ENCODE results near the gene R3HCC1L.
A peak's percentile ranks its signal among the peaks of the same experiment; 100 is the strongest.

R3HCC1L gene

DNA sequence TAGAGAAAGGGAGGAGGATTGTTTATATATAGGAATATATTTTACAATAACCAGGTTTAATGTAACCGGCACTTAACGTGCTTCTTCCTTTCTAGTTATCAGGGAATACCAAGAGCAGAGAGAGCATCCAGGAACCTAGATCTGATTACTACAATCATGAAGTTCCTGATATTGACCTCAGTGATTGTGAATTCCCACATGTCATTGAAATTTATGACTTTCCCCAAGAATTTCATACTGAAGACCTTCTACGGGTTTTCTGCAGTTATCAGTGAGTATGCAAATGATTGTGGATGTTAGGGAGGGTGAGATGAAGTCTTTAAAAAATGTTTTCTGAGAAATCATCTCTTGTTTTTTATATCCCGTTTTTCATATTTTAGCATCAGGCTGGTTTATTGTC is 97.0 kb downstream of the R3HCC1L start:
- DNase-seq (ENCODE audit: low spot score) = no peak

DNA sequence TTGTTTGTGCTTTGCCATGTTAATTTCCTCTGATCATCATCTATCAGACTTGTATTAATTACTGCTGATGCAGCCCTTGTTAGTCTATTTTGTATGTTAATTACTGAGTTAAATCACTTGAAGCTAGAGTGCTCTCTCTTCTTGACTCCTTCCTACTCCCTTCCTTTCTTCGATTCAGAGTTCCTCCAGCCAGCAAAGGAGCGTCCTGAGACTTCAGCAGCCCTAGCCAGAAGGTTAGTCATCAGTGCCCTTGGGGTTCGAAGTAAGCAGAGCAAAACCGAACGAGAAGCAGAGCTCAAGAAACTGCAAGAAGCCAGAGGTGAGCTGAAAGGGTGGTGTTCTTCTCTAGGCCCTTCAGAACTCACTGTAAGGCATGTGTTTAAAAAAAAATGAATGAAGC is 101.4 kb downstream of the R3HCC1L start:
- no peak for DNase-seq (ENCODE audit: low spot score)

DNA sequence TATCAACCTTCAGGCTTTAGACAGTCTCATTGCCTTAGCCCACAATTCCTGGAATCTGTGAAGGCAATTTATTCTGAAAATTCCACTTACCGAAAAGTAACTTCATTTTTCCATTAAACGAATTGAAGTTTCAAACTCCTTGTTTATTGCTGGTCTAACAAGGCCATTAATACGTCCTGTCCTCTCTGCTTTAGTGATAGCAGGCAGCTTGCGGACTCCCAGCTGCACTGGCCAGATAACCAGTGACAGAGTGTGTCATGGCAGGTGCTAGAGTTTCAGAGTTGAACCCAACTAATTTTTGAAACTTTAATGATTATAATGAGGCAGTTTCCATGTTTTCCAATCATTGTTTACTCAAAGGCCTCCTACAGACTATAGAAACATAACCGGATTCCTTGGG is 102.4 kb downstream of the R3HCC1L start:
- no peak for DNase-seq (ENCODE audit: low spot score)

DNA sequence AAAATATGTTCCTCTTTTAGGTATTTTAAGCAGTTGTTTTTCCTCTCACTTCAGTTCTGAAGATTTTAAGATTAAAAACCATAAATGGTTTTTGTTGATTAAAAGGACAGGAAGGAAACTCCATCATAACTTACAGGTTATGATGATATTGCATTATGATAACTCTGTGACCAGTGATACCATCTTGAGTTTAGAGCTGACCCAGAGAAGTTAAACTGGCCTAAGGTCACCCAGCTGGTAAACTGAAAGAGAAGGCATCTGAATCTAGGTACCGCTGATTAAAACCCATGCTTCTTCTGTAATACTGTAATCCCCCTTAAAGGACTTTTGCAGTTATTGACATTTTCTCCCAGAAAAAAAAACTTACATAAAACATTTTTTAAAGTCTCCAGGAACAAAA is 103.9 kb downstream of the R3HCC1L start:
- no peak for DNase-seq (ENCODE audit: low spot score)

DNA sequence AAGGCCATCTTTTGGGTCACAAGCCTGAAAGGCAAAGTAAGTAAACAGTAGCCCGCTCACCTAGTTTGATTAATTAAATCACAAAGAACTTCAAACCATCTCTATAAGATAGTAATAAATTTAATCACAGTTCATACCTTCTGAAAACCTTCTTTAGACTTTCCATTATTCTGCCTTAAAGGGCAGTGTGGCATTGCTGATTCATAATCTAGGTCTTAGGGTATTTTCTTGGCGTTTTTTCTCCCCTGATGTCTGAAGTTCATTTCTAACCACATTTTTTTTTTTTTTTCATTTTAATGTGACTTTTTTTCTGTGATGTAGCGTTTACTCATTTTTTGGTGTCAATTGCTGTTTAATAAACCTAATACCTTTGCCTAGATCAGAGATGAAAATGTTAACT is 106.1 kb downstream of the R3HCC1L start:
- DNase-seq (ENCODE audit: low spot score) = no peak

DNA sequence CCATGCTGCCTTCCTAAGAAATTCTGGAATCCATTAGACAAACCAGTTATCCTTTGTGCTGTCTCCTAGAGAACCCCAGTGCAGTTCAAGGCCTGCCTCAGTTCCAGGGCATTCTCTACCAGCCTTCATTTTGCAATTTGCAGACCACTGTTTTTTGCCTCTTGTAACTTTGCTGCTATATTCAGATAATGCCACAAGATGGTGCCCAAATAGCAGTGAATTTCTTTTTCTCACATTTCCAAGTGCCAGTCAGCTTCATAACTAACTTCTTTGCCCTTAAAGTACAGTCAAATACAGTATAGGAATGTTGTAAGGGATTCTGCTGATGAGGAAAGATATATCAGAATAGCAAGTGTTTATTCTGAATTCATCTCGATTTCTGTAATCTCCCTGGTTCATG is 108.4 kb downstream of the R3HCC1L start:
- peak; percentile 6 for DNase-seq (ENCODE audit: low spot score)

DNA sequence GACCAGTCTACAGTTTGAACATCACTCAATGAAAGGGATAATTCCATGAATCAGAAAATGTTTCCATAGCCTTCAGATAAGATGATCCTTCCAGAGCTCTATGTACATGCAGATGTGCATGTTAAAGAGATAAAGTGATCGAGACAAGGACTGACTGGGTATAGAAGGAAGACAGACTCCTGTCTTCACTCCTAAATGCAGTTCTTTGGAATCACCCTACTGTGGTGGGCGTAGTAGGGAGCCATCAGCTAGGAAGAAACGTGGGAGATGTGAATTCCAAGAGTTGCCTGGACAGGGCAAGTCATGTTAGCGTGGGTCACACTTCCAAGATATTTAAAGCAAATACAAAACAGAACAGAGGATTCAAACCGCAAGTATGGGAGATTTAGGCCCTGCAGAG is 109.7 kb downstream of the R3HCC1L start:
- DNase-seq (ENCODE audit: low spot score) = no peak

DNA sequence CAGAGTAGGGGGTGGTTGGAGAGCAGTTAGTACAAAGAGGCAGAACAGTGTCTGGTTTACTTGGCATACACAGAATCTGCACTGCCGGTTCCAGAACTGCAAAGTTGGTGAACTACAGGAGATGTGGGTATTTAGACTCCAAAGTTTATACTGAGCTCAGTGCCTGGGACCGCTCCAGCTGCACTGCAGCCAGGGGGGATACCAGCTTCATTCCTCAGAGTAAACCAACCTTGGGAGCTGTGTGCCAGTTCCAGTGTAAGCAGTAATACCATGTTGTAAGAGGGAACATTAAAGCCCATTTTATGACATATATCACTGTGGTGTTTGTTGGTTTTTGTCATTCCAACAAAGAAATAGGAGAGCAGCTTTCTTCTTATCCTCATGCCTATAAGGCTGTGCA is 110.1 kb downstream of the R3HCC1L start:
- DNase-seq (ENCODE audit: low spot score) = no peak

DNA sequence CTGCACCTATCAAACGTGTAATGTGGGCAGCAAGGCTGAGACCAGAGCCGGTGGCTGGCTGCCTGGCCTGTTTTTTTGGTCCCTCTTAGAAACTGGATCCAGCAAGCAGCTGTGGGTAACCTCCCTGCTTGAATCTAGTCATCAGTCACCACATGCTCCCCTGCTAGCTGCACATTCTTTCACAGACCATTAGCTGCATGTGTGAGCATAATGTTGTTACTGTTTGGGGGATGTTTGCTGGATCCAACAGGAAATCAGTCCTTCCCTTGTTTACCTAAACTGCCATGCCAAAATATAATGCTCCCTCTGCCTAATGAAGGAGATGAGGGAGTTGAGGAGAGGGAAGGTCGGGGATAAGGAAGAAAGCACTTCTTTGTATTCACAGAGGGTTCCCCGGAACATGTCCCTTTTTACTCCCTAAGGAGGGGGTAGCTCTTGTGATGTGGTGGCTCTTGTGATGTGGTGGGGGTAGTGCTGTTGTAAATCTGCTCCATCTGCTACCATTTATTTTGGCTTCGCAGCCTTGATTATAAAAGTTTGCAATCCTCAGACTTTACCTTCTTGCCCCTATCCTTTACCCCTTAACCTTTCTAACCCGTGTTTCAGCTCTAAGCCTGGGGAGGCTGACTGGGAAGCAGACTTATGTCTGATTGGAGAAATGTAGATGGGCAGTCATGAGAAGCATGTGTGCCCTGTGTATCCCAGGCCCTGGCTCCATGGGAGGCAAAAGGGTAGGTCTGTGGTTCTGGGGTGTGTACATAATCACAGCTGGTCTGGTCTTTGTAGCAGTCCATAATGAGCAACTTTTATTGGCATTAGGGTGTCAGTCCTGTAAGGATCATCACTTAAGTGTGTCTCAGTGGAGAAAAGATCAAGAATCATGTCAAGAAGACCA is 112.7 kb downstream of the R3HCC1L start:
- DNase-seq (ENCODE audit: low spot score) = no peak

DNA sequence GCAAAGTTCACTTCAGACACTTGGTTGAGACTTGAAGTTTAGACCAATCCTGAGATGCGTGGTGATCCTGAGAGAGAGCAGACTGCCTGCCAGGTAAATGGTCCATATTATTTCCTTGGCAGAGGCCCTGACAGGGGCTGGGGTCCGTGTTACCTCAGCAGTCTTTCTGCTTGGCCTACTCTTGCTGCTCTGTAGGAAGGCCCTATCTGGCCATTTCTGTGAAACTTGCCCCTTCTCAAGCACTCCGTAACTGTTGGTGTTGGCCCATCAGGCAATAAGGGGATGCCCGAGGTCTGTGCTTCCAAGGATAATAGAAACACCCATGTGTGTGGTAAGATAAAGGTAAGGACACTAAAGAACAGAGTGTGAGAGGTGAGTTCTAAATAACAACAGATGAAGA is 113.6 kb downstream of the R3HCC1L start:
- DNase-seq (ENCODE audit: low spot score) = no peak

DNA sequence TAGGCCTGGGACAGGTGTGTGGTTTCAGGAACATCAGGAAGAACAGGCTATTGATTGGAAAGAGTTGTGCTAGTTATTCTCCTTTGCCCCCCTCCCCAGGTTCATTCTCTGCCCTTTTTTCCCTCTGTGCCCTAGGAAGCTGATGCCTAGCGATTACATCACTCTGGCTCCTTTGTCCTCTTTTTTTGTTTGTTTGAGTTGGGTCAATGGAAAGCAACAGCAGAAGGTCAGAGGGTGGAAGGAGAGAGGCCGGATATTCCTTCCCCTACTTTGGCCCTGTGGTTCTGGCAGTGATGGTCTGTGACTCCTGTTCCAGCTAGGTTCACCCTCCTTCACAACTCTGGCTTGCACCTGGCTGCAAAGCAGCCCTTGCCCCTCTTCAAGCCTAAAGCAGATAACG is 114.7 kb downstream of the R3HCC1L start:
- DNase-seq (ENCODE audit: low spot score) = no peak

DNA sequence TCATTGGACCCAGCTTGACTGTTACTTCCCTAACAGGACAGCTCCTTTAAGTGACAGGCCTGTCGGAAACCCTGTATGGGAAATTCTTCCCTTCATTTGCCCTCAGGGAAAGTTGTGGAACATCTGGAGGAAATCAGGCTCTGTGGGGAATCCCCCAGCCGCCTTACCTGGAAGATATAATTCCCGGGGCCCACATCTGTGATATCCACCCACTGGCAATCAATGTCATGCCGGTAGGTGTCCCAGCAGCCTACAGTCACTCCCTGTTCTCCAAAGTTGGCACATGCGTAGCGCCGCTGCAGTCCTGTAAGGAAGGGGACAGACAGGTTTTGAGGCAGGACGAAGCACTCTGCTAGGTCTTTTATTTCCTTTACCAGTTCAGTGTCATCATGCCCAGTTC is 116.9 kb downstream of the R3HCC1L start:
- no peak for DNase-seq (ENCODE audit: low spot score)

DNA sequence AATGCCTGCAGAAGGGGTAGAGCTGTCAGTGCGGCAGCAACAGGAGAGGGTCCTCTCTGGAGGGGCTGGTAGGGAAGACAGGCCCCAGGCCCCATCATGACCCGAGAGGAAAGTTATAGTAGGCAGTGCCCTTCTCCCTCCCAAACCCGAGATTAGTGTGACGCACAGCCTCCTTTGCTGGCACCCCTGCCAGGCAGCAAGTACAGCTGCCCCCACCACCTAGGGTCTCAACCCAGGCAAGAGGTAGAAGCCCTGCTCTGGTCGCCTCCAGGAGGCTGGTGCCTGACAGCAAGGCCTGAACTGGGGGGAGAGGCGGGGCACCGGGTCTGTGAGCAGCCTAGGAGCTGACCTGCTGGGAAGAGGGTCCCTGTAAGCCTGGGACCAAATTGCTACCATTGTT is 118.0 kb downstream of the R3HCC1L start:
- no peak for DNase-seq (ENCODE audit: low spot score)

DNA sequence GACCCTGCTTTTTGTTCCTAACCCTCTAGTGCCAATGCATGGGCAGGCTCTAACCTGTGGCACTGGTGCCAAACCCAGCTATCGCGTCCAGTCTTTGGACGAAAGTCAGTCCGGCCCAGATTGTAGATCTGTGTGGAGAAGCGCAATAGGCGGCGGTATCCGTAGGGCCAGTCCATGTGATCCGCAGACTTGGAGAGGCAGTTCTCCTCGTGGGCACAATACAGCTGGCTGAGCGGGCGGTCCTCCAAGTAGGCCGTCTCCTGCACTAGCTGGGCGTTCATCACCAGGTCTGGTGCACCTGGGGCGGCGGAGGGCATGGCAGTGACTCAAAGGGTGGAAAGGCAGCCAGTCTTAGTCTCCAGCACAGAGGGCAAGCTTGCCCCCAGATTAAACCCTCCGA is 119.0 kb downstream of the R3HCC1L start:
- no peak for DNase-seq (ENCODE audit: low spot score)

DNA sequence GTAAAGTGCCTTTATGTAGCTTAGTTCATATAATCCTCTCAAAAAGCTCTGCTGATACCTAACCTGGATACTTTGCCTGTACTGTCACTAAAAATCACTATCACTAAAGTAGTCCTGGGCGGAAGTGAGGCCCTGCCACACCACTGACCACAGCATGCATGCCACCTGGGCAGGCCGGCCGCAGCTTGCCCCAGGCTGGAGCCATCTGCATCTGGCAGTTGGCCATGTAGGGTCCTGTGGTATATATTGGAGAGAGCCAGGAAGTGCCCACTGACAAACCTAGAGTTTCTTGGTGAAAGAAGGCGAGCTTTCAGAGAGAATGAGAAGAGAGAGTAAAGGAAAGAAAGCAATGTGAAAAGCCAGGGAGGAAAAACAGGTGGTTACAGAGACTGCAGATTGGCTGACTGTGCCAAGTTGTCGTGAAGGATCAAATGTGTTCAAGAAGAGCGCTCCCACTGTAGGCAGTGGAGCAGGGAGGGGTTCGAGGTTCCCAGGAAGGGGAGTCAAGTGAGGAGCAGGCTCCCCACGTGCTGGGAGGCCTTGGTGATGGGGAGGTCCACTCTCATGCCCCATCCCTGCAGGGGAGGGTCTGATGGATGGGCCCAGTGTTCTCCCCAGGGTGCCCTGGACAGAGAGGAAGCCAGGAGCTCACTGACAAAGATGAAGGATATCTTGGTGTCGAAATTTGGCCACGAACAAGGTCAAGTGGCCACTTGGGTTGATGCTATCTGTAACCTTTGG is 119.9 kb downstream of the R3HCC1L start:
- DNase-seq (ENCODE audit: low spot score) = no peak

DNA sequence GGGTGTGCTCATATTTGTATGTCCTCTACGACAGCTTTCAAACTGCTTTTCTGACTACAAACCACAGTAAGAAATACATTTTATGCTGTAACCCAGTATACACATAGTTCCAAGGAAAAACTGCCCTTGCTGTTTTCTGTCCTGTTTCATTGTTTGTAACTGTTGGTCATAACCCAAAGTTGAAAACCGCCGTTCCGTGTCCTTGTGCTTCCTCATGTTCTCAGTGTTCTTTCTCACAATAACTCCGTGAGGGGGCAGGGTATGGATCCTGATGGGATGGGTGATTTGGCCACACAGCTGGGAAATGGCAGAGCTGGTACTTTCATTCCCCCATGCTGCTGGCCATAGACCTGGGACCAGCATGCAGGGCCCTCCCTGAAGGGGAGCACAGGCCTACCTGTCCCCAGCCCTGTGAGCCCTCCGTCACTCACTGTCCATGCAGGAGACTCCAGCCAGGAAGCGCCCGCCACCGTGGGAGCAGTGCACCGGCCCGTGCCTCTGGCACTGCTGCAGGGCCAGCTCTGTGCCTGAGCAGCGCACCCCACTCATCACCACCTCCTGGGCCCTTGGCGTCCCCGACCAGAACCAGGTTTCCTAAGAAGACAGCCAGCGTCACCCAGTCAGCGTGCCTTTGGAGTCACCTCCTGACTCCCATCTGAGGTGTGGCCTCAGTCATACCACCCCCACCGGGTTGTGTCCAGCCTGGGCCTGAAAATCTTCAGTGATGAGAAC is 120.9 kb downstream of the R3HCC1L start:
- no peak for DNase-seq (ENCODE audit: low spot score)

DNA sequence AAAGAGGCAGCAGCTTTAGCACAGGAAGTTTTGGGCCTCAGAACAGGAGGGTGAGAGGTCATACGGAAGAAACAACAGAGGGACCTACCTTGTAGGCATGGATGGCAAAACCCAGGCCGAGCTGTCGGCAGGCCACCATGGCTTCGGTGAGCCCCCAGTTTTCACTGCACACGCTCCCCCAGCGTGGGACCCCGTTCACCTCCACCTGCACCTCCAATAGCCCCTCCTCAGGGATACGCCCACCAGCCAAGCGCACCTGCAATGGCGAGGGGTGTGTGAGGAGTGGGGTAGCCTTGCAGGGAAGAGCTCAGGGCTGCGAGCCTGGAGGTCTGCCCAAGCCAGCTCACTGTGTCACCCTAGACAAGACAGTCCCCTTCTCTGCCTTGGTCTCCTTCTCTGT is 122.2 kb downstream of the R3HCC1L start:
- no peak for DNase-seq (ENCODE audit: low spot score)

DNA sequence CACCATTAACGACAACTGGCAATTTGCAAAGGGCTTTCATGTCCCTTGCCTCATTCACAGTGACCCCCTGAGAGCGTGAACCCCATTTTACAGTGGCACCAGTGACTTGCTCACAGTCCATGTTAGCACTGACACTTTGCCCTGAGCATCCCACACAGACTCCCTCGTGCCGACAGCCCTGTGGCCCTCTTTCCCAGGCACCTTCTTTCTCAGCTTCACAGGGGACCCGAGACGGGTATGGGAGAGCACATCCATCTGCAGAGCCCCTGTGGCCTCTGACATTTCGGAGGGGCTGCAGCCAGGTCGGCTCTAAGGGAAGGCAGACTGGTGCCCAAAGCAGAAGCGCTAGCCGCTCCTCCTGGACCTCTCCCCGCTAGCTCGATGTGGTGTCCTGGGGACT is 122.7 kb downstream of the R3HCC1L start:
- no peak for DNase-seq (ENCODE audit: low spot score)

DNA sequence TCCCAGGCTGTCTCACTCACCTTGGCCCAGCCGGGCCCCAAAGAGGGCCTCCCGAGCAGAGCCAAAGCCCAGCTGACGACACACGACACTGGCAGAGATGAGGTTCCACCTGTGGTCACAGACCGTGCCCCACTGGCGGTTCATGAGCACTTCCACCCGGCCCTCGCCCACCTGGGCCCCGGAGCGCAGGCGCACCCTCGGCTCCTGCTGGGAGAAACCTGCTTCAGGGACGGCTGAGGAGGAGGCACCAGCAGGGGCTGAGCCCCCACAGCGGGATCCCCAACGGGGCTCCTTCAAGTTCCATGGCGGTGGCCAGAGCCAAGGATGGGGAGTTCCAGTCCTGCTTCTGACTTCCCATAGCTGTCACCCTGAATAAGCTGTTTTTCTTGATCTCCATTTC is 123.5 kb downstream of the R3HCC1L start:
- DNase-seq (ENCODE audit: low spot score) = no peak

DNA sequence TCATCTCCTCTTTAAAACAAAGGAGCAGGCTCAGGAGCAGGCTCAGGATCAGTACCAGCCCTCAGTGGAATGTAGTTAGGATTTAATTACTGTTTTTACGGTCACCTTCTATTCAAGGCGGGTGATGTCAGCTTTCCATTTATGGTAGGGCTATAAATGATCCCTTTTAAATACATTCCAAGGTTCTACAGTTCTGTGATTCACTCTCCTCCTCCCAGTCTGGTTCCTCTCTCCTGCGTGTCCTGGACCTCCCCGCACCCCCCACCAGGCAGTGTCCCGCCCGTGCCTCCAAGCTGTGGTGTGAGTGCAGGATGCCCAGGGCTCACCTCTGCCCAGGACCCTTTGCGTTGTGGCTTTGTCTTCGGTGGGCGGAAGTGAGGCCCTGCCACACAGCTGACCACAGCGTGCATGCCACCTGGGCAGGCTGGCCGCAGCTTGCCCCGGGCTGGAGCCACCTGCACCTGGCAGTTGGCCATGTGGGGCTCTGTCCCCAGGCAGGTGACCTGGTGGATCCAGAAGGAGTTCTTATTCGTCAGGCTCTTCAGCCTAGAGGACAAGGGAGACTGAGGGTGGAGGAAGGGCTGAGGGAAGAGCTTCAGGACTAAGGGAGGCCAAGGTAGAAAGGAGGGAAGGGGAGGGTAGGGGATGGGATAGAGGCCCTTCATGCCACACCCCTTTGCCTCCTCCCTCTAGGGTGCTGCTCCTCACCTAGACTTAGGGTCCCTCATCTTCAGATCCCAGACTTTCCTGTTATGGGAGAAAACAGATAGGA is 124.4 kb downstream of the R3HCC1L start:
- DNase-seq (ENCODE audit: low spot score) = no peak

DNA sequence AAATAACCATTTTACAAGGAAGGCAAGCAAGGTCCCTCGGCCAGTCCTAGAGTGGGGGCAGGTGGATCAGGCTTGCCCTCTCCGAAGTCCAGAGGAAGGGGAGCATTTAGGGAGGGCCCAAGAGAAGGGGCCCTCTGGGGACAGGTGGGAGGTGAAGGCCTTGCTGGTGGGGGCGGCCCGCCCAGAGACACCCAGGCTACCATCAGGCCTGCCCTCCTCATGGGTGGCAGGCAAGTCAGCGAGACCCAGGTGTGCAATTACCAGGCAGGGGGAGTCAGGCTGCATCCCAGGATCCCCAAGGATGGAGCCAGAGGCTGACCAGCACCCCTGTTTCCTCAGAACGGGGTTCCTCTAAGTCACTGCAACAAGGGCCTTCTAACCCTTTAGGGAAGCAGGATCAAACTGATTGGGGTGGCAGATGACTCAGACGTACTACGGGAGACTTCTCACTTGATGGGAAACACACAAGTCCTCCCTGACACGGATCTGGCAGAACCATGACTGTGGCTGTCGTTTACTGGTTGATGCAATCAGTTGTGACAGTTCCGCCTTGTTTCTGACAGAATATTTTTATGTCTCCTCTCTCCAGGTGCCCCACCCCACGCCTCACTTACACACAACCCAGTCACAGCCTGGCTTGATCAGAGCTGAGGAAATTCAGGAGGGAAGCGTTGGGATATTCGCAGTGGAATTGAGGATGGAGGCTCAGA is 125.3 kb downstream of the R3HCC1L start:
- no peak for DNase-seq (ENCODE audit: low spot score)
